ENCODE data around the gene LRP5. TPM values are rescaled to one million over a fixed set of nuclear protein-coding genes. Genes with fewer than 3 reads are reported as not detected.

The LRP5 gene
- total RNA-seq, 4 donors from 2014 or later = 45.8 to 75.5 (median 54.3) TPM

DNA sequence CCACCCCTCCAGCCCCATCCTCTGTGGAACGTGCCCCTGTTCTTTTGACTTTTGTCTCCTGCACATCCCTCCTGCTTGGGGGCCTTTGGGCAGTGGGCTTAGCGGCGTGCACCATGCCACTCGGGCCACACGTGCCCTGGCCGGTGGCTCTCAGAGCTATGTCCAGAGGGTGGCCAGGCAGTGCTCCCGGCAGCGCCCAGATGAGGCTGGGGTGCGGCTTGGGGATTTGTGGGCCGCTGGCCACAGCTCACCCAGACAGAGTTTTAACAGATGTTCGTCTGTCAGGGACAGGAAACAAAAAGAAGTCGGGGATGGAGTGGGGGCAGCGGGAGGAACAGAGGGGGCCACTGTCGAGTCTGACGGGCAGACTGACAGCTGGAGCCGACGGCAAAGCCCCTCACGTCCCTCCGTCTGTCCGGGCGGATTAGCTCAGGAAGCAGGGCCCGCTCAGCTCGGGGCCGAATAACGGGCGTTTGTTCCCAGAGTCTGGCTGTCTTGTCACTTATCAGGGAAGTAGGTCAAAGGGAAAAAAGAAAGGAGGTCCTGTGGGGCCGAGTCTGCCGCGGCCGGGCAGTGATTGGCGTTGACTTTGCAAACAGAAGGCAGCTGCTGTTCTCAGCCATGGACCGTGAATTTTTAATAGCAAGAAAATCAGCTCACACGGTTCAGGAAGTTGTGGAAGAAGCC is 61.6 kb downstream of the LRP5 start:
- Histone ChIP-seq H3K4me1 (peaks cover 38 to 71% of the 10 kb centered on the region in 2 donors), H3K27ac (peak overlapping the region; percentile 43 to 93 (median 71)), H3K36me3 (no peaks in the 10 kb centered on the region), H3K27me3 (no peaks in the 10 kb centered on the region), H3K9me3 (no peaks in the 10 kb centered on the region), H3K4me3 (replicated peaks in 1 of 3) (no peak overlapping the region)
- DNase-seq = peak; percentile 74 to 75
- WGBS, 2 donors = 33 to 35% methylated on average over 20 to 33 of the region's 33 CpGs
- intact Hi-C loops (cut with DNase I) = no loop called here
- no peak for TF ChIP-seq POLR2A (IDR thresholded peaks at IDR 0.05)
- TF ChIP-seq, protein P1, sequence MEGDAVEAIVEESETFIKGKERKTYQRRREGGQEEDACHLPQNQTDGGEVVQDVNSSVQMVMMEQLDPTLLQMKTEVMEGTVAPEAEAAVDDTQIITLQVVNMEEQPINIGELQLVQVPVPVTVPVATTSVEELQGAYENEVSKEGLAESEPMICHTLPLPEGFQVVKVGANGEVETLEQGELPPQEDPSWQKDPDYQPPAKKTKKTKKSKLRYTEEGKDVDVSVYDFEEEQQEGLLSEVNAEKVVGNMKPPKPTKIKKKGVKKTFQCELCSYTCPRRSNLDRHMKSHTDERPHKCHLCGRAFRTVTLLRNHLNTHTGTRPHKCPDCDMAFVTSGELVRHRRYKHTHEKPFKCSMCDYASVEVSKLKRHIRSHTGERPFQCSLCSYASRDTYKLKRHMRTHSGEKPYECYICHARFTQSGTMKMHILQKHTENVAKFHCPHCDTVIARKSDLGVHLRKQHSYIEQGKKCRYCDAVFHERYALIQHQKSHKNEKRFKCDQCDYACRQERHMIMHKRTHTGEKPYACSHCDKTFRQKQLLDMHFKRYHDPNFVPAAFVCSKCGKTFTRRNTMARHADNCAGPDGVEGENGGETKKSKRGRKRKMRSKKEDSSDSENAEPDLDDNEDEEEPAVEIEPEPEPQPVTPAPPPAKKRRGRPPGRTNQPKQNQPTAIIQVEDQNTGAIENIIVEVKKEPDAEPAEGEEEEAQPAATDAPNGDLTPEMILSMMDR (IDR thresholded peaks at IDR 0.05) = no peak

DNA sequence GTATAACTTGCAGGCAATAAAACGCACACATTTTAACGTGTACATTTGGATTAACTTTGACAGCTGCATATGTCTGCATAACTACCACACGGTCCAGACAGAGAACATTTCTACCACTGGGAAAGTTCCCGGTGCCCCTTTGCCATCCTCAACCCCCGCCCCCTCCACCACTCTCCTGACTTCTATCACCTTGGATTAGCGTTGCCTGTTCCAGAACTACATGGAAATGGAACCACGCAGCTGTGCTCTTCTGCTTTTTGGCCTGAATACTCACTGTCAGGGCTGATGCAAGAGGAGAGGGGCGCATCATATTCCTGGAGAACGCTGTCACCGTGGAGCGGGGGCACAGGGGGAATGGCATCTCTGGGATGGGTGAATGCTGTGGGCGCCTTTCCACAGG is 62.1 kb downstream of the LRP5 start:
- intact Hi-C loops (cut with DNase I) = no loop called here
- H3K27ac ChIP-seq = peak overlapping the region in 2 of 3 donors; percentile 71 to 93
- H3K4me3 ChIP-seq (replicated peaks in 1 of 3) = no peak overlapping the region
- no peaks in the 10 kb centered on the region for H3K27me3 ChIP-seq
- 47 to 49% methylated on average over 10 to 12 of the region's 12 CpGs for WGBS, 2 donors
- no peaks in the 10 kb centered on the region for H3K36me3 ChIP-seq
- no peaks in the 10 kb centered on the region for H3K9me3 ChIP-seq
- TF ChIP-seq POLR2A (IDR thresholded peaks at IDR 0.05) = no peak
- TF ChIP-seq, protein P1 (IDR thresholded peaks at IDR 0.05) = no peak
- H3K4me1 ChIP-seq = peaks cover 38 to 76% of the 10 kb centered on the region in 2 donors
- DNase-seq = no peak

DNA sequence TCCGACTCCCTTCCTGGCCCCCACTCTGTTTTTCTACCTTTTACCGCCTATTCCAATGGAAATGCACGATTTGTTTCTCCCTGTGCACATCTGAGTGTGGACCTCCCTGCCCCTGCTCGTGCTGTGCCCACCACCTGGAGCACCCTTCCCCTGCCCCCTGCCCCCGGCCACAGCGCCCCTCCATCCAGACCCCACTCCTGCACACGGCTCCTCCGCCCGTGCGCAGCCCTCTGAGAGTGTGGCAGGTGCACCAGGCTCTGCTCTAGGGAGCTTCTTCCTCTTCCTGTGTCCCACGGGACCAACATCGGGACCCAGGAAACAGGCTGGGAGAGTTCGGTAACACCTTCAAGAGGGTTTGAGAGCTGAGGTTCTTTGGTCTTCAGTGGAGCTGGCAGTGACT is 62.9 kb downstream of the LRP5 start:
- TF ChIP-seq, protein P1 (IDR thresholded peaks at IDR 0.05) = no peak
- no peak for TF ChIP-seq POLR2A (IDR thresholded peaks at IDR 0.05)
- no peaks in the 10 kb centered on the region for H3K27me3 ChIP-seq
- WGBS, 2 donors = 94 to 97% methylated on average over 10 to 13 of the region's 13 CpGs
- H3K36me3 ChIP-seq = no peaks in the 10 kb centered on the region
- no peak overlapping the region for H3K4me3 ChIP-seq (replicated peaks in 1 of 3)
- no peak for DNase-seq
- peak overlapping the region in 2 of 3 donors; percentile 71 to 93 for H3K27ac ChIP-seq
- no peaks in the 10 kb centered on the region for H3K9me3 ChIP-seq
- intact Hi-C loops (cut with DNase I) = no loop called here
- H3K4me1 ChIP-seq = peaks cover 41 to 77% of the 10 kb centered on the region in 2 donors

DNA sequence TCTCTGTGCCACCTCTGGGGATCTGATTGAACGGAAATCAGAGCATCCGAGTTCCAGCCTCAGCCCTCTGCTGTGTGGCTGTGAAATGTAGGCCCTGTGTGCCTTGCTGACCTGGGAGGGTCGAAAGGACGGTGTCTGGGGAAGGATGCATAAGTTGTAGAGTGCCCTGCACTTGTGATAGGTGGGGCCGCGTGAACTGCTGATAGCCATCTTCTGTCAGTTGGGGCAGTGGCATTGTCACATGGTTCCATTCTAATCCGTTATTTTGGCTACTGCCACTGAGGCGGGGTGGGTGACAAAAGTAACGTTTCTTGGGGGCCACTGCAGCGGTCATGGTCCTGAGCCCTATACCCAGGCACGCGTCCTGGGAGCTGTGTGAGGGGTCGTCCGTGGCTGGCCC is 63.4 kb downstream of the LRP5 start:
- Histone ChIP-seq H3K9me3 (no peaks in the 10 kb centered on the region), H3K36me3 (no peaks in the 10 kb centered on the region), H3K27ac (peak overlapping the region in 1 of 3 donors; percentile 93), H3K27me3 (no peaks in the 10 kb centered on the region), H3K4me1 (peaks cover 43 to 77% of the 10 kb centered on the region in 2 donors), H3K4me3 (replicated peaks in 1 of 3) (no peak overlapping the region)
- intact Hi-C loops (cut with DNase I) = no loop called here
- no peak for DNase-seq
- no peak for TF ChIP-seq POLR2A (IDR thresholded peaks at IDR 0.05)
- TF ChIP-seq, protein P1 (IDR thresholded peaks at IDR 0.05) = no peak
- 90 to 92% methylated on average over 14 of the region's 14 CpGs for WGBS, 2 donors

DNA sequence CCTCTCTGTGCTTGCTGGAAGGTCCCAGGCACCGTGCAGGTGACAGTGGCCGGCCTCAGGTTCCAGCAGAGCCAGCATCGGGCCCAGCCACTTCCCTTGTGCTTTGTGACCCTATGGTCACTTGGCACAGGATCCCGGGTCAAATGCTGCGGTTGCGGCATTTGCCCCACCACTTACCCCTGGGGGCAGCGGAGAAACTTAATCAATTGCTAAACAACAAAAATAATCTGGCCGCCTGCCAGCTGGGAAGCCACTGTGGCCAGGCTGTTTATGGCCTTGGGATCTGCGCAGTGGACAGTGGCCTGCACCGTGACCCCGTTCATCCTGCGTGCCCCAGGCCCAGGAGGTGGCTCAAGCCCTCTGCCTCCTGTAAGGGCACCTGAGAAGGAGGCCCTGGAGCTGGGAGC is 65.0 kb downstream of the LRP5 start:
- TF ChIP-seq, protein P1 (IDR thresholded peaks at IDR 0.05) = no peak
- no peak for TF ChIP-seq POLR2A (IDR thresholded peaks at IDR 0.05)
- intact Hi-C loops (cut with DNase I) = no loop called here
- H3K4me1 ChIP-seq = peaks cover 47 to 81% of the 10 kb centered on the region in 2 donors
- WGBS, 2 donors = 67 to 75% methylated on average over 10 to 11 of the region's 12 CpGs
- no peaks in the 10 kb centered on the region for H3K27me3 ChIP-seq
- peak in 1 of 2 donors; percentile 14 for DNase-seq
- H3K9me3 ChIP-seq = no peaks in the 10 kb centered on the region
- no peak overlapping the region for H3K4me3 ChIP-seq (replicated peaks in 1 of 3)
- no peaks in the 10 kb centered on the region for H3K36me3 ChIP-seq
- peak overlapping the region in 1 of 3 donors; percentile 77 for H3K27ac ChIP-seq

Data from thyroid gland (tissue), 4 donors.